ENCODE data around the gene TOPBP1. TPM values are rescaled to one million over a fixed set of nuclear protein-coding genes. Genes with fewer than 3 reads are reported as not detected.
A peak's percentile ranks its signal among the peaks of the same experiment; 100 is the strongest.

The TOPBP1 gene
- total RNA-seq, 6 experiments from 2014 or later = 5.3 to 20.6 (median 8.1) TPM

- intact Hi-C loops (cut with DNase I) = no loop called here
- Histone ChIP-seq H3K36me3 (peaks cover 10 to 46% (median 25%) of the 10 kb centered on the region in 4 donors), H3K27me3 (no peaks in the 10 kb centered on the region), H3K9me3 (no peaks in the 10 kb centered on the region), H3K27ac (no peak overlapping the region), H3K4me1 (peaks cover 0 to 21% (median 9%) of the 10 kb centered on the region in 4 donors), H3K4me3 (no peak overlapping the region)
- ATAC-seq (no peak), DNase-seq (no peak)
- WGBS (ENCODE audit: insufficient coverage, low coverage, low lambda C conversion rate, missing lambda C conversion rate) = 81% methylated on average over 8 of the region's 8 CpGs
- no peak for TF ChIP-seq CTCF (IDR thresholded peaks at IDR 0.05)
- no peak for TF ChIP-seq POLR2A (IDR thresholded peaks at IDR 0.05)
These were observed 72.2 kb downstream of the TOPBP1 start for GRCh38 chr3:133589503-133589902.

- peak in 1 of 4 donors; percentile 33 for ATAC-seq
- 58% methylated on average over 2 of the region's 2 CpGs for WGBS (ENCODE audit: insufficient coverage, low coverage, low lambda C conversion rate, missing lambda C conversion rate)
- Histone ChIP-seq H3K4me3 (no peak overlapping the region), H3K27ac (no peak overlapping the region), H3K36me3 (peaks cover 12 to 52% (median 31%) of the 10 kb centered on the region in 4 donors), H3K9me3 (no peaks in the 10 kb centered on the region), H3K27me3 (no peaks in the 10 kb centered on the region), H3K4me1 (peaks cover 0 to 21% (median 9%) of the 10 kb centered on the region in 4 donors)
- no peak for TF ChIP-seq POLR2A (IDR thresholded peaks at IDR 0.05)
- TF ChIP-seq CTCF (IDR thresholded peaks at IDR 0.05) = no peak
- no peak for DNase-seq
- intact Hi-C loops (cut with DNase I) = no loop called here
These were observed 72.8 kb downstream of the TOPBP1 start for GRCh38 chr3:133588784-133589465.

- no peak for DNase-seq
- H3K4me3 ChIP-seq = no peak overlapping the region
- WGBS (ENCODE audit: insufficient coverage, low coverage, low lambda C conversion rate, missing lambda C conversion rate) = 48% methylated on average over 4 of the region's 4 CpGs
- peak; percentile 67 to 89 (median 79) for ATAC-seq
- H3K4me1 ChIP-seq = peaks cover 0 to 21% (median 9%) of the 10 kb centered on the region in 4 donors
- no peaks in the 10 kb centered on the region for H3K9me3 ChIP-seq
- H3K27me3 ChIP-seq = no peaks in the 10 kb centered on the region
- peak overlapping the region in 1 of 3 donors; percentile 7 for H3K27ac ChIP-seq
- intact Hi-C loops (cut with DNase I) = no loop called here
- no peak for TF ChIP-seq CTCF (IDR thresholded peaks at IDR 0.05)
- no peak for TF ChIP-seq POLR2A (IDR thresholded peaks at IDR 0.05)
- peaks cover 21 to 61% (median 39%) of the 10 kb centered on the region in 4 donors for H3K36me3 ChIP-seq
These were observed 73.7 kb downstream of the TOPBP1 start for GRCh38 chr3:133588035-133588434.

GRCh38 chr3:133583396-133583795 is 78.3 kb downstream of the TOPBP1 start:
- 85% methylated on average over 6 of the region's 6 CpGs for WGBS (ENCODE audit: insufficient coverage, low coverage, low lambda C conversion rate, missing lambda C conversion rate)
- no peak overlapping the region for H3K27ac ChIP-seq
- no peaks in the 10 kb centered on the region for H3K9me3 ChIP-seq
- DNase-seq = no peak
- intact Hi-C loops (cut with DNase I) = no loop called here
- H3K27me3 ChIP-seq = no peaks in the 10 kb centered on the region
- H3K36me3 ChIP-seq = peaks cover 29 to 79% (median 50%) of the 10 kb centered on the region in 4 donors
- no peak overlapping the region for H3K4me3 ChIP-seq
- TF ChIP-seq CTCF (IDR thresholded peaks at IDR 0.05) = no peak
- no peak for TF ChIP-seq POLR2A (IDR thresholded peaks at IDR 0.05)
- ATAC-seq = no peak
- H3K4me1 ChIP-seq = peaks cover 0 to 17% (median 7%) of the 10 kb centered on the region in 4 donors
